ENCODE data around the gene HEPACAM2.

DNA sequence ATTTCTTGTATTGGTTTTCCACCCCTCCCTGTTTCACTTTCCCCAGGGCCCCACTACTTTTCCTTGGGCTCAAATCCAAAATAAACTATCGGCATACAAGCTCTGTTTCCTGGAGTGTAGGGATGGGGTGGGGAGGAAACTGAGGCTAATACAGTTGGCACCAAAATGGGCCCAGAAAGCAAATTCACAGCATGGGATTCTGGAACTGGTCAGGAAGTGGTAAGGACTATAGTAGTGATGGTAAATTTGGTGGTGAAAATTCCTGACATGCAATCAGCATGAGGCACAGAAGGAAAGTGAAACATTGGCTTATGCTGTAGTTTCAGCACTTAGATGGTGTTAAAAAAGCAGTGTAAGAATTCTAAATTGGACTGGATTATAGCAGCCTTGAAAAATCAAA lies 69.4 kb downstream of the HEPACAM2 start:
- TF ChIP-seq POLR2A (IDR thresholded peaks at IDR 0.05; ENCODE audit: low read length) (no peak), GATA1 (IDR thresholded peaks at IDR 0.05; ENCODE audit: low read depth, low read length) (no peak)
